ENCODE data around the gene SMIM13.

Gene SMIM13

DNA sequence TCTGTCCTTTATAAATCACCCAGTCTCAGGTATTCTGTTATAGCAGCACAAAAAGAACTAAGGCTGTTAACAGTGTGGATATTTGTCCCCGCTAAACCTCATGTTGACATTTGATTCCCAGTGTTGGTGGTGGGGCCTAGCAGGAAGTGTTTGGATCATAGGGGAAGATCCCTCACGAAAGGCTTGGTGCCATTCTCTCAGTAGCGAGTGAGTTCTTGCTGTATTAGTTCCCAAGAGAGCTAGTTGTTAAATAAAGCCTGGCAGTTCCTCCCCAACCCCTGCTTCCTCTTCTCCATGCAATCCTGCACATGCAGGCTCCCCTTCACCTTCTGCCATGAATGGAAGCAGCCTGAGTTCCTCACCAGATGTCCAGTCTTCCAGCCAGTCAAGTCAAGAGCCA, 47.7 kb downstream of the SMIM13 start:
- no peak overlapping the region for H2BK15ac ChIP-seq (replicated peaks; ENCODE audit: low read depth)
- H3K4me3 ChIP-seq (ENCODE audit: low read length), result no peak overlapping the region
- no peak overlapping the region for H2AK5ac ChIP-seq (ENCODE audit: low read length)
- DNase-seq, result no peak
- H3K4me2 ChIP-seq (ENCODE audit: low read length), result no peak overlapping the region
- no CpG with 5 or more reads among the region's 3 CpGs for WGBS (ENCODE audit: extremely low coverage, insufficient coverage, low lambda C conversion rate)
- H2BK5ac ChIP-seq (ENCODE audit: low read length), result no peak overlapping the region
- H3K56ac ChIP-seq (ENCODE audit: low read length), result no peak overlapping the region
- no peak overlapping the region for H4K8ac ChIP-seq (ENCODE audit: low read depth, low read length)
- H3K79me1 ChIP-seq (ENCODE audit: low read length), result no peaks in the 10 kb centered on the region
- no peaks in the 10 kb centered on the region for H3K79me2 ChIP-seq (ENCODE audit: control insufficient read depth, insufficient read depth, low read length)
- no peak overlapping the region for H4K5ac ChIP-seq (ENCODE audit: low read length)
- H3K4ac ChIP-seq (ENCODE audit: low read depth, low read length), result no peak overlapping the region
- H3K9ac ChIP-seq (ENCODE audit: low read length), result no peak overlapping the region
- H2BK120ac ChIP-seq (ENCODE audit: low read depth, low read length), result no peak overlapping the region
- no peak overlapping the region for H3K23ac ChIP-seq (ENCODE audit: low read length)
- no peak overlapping the region for H3K18ac ChIP-seq (ENCODE audit: low read length)
- H3K27me3 ChIP-seq (ENCODE audit: insufficient read depth, low read length, poor library complexity), result no peaks in the 10 kb centered on the region
- H3K36me3 ChIP-seq (ENCODE audit: control insufficient read depth, insufficient read depth, low read length), result no peaks in the 10 kb centered on the region
- no peaks in the 10 kb centered on the region for H3K4me1 ChIP-seq (ENCODE audit: control insufficient read depth, low read depth, low read length)
- H3K27ac ChIP-seq (ENCODE audit: low read depth, low read length), result no peak overlapping the region

- H3K9ac ChIP-seq (ENCODE audit: low read length), result no peak overlapping the region
- no peaks in the 10 kb centered on the region for H3K79me1 ChIP-seq (ENCODE audit: low read length)
- H3K27me3 ChIP-seq (ENCODE audit: insufficient read depth, low read length, poor library complexity), result no peaks in the 10 kb centered on the region
- no peak overlapping the region for H2BK5ac ChIP-seq (ENCODE audit: low read length)
- H3K27ac ChIP-seq (ENCODE audit: low read depth, low read length), result no peak overlapping the region
- H2AK5ac ChIP-seq (ENCODE audit: low read length), result no peak overlapping the region
- no peak overlapping the region for H3K23ac ChIP-seq (ENCODE audit: low read length)
- WGBS (ENCODE audit: extremely low coverage, insufficient coverage, low lambda C conversion rate), result no CpG with 5 or more reads among the region's 8 CpGs
- H3K18ac ChIP-seq (ENCODE audit: low read length), result no peak overlapping the region
- no peaks in the 10 kb centered on the region for H3K79me2 ChIP-seq (ENCODE audit: control insufficient read depth, insufficient read depth, low read length)
- no peaks in the 10 kb centered on the region for H3K36me3 ChIP-seq (ENCODE audit: control insufficient read depth, insufficient read depth, low read length)
- H4K8ac ChIP-seq (ENCODE audit: low read depth, low read length), result no peak overlapping the region
- no peaks in the 10 kb centered on the region for H3K4me1 ChIP-seq (ENCODE audit: control insufficient read depth, low read depth, low read length)
- H2BK120ac ChIP-seq (ENCODE audit: low read depth, low read length), result no peak overlapping the region
- H2BK15ac ChIP-seq (replicated peaks; ENCODE audit: low read depth), result no peak overlapping the region
- no peak overlapping the region for H3K4ac ChIP-seq (ENCODE audit: low read depth, low read length)
- DNase-seq, result no peak
- no peak overlapping the region for H4K5ac ChIP-seq (ENCODE audit: low read length)
- H3K4me3 ChIP-seq (ENCODE audit: low read length), result no peak overlapping the region
- H3K4me2 ChIP-seq (ENCODE audit: low read length), result no peak overlapping the region
- H3K56ac ChIP-seq (ENCODE audit: low read length), result no peak overlapping the region
Observed at GRCh38 chr6:11142296-11143027, 48.8 kb downstream of the SMIM13 start.

DNA sequence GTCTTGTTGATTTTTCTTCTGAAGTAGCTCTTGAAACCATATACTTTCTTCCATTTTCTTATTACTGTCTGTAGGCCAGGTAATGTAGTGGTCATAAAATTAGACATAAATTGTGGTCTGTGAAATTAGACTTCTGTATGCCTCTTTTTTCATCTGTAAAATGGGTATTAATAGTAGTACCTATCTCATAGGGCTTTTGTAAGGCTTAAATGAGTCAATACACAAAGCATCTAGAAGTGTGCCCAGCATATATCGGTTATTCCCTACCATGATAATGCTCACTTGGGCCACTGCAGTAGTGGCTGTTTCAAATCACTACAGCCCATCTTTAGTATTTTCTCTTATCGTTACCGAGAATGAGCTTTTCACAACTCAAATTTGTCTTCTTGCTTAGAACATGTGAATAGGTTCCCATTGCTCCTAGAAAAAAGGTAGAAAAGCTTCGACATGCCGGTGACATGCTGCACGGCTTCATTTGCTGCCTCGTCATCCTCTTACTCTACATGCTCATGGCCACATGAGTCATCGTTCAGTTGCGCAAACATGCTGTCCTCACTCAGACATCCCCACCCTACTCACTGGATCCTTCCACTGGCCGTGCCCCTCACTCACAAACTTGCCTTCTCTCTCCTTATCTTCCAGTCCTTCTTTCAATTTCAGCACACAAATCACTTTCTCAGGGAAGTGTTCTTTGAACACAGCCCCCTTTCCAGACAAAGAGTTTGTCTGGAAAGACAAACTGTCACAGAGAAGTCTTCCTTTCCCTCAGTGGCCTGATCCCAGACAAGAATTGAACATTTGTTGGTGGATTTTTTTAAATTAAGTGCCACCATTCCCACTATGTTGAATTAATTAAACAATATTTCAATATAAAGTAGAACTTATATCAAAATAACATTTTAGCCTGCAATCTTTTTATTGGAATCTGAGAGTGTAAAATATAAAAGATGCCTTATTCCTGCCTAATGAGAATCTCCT, 50.0 kb downstream of the SMIM13 start:
- H3K9ac ChIP-seq (ENCODE audit: low read length), result no peak overlapping the region
- no peak overlapping the region for H2BK5ac ChIP-seq (ENCODE audit: low read length)
- H3K4me2 ChIP-seq (ENCODE audit: low read length), result no peak overlapping the region
- H3K18ac ChIP-seq (ENCODE audit: low read length), result no peak overlapping the region
- no peak overlapping the region for H3K4ac ChIP-seq (ENCODE audit: low read depth, low read length)
- no peak overlapping the region for H4K8ac ChIP-seq (ENCODE audit: low read depth, low read length)
- H2BK120ac ChIP-seq (ENCODE audit: low read depth, low read length), result no peak overlapping the region
- H3K27me3 ChIP-seq (ENCODE audit: insufficient read depth, low read length, poor library complexity), result no peaks in the 10 kb centered on the region
- no peaks in the 10 kb centered on the region for H3K79me1 ChIP-seq (ENCODE audit: low read length)
- no peak overlapping the region for H2BK15ac ChIP-seq (replicated peaks; ENCODE audit: low read depth)
- H3K27ac ChIP-seq (ENCODE audit: low read depth, low read length), result no peak overlapping the region
- H2AK5ac ChIP-seq (ENCODE audit: low read length), result no peak overlapping the region
- H3K79me2 ChIP-seq (ENCODE audit: control insufficient read depth, insufficient read depth, low read length), result no peaks in the 10 kb centered on the region
- H3K36me3 ChIP-seq (ENCODE audit: control insufficient read depth, insufficient read depth, low read length), result no peaks in the 10 kb centered on the region
- H3K56ac ChIP-seq (ENCODE audit: low read length), result no peak overlapping the region
- H3K4me1 ChIP-seq (ENCODE audit: control insufficient read depth, low read depth, low read length), result no peaks in the 10 kb centered on the region
- no peak overlapping the region for H4K5ac ChIP-seq (ENCODE audit: low read length)
- no peak overlapping the region for H3K23ac ChIP-seq (ENCODE audit: low read length)
- DNase-seq, result peak; percentile 72
- WGBS (ENCODE audit: extremely low coverage, insufficient coverage, low lambda C conversion rate), result no CpG with 5 or more reads among the region's 10 CpGs
- no peak overlapping the region for H3K4me3 ChIP-seq (ENCODE audit: low read length)

DNA sequence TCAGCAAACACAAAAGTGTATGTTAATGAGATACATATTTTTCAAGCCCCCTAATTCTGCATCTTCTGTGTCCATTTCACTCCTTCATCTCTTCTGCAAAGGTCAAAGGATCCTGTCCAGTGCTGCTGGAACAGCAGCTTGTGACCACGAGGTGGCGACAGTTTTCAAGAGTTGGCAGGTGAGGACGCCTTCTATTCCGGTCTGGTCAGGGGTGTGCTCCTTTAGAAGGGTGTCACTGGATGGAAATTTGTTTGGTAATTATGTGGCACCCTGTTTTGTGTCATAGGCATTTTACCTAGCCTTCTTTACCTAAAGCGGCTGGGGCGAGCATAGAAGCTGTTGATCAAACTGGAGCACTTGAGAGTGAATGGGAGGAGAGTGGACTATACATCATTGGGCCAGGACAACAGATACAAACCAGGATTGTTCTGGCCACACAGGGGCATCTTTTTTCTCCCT, 50.8 kb downstream of the SMIM13 start:
- Histone ChIP-seq H3K56ac (ENCODE audit: low read length) (no peak overlapping the region), H4K5ac (ENCODE audit: low read length) (no peak overlapping the region), H3K4me2 (ENCODE audit: low read length) (no peak overlapping the region), H3K4me3 (ENCODE audit: low read length) (no peak overlapping the region), H3K36me3 (ENCODE audit: control insufficient read depth, insufficient read depth, low read length) (no peaks in the 10 kb centered on the region), H3K79me2 (ENCODE audit: control insufficient read depth, insufficient read depth, low read length) (no peaks in the 10 kb centered on the region), H2BK120ac (ENCODE audit: low read depth, low read length) (no peak overlapping the region), H3K4me1 (ENCODE audit: control insufficient read depth, low read depth, low read length) (no peaks in the 10 kb centered on the region), H2AK5ac (ENCODE audit: low read length) (no peak overlapping the region), H4K8ac (ENCODE audit: low read depth, low read length) (no peak overlapping the region), H3K18ac (ENCODE audit: low read length) (no peak overlapping the region), H2BK5ac (ENCODE audit: low read length) (no peak overlapping the region), H3K27ac (ENCODE audit: low read depth, low read length) (no peak overlapping the region), H3K9ac (ENCODE audit: low read length) (no peak overlapping the region), H3K4ac (ENCODE audit: low read depth, low read length) (no peak overlapping the region), H3K23ac (ENCODE audit: low read length) (no peak overlapping the region), H2BK15ac (replicated peaks; ENCODE audit: low read depth) (no peak overlapping the region), H3K27me3 (ENCODE audit: insufficient read depth, low read length, poor library complexity) (no peaks in the 10 kb centered on the region), H3K79me1 (ENCODE audit: low read length) (no peaks in the 10 kb centered on the region)
- WGBS (ENCODE audit: extremely low coverage, insufficient coverage, low lambda C conversion rate), result no CpG with 5 or more reads among the region's 6 CpGs
- DNase-seq, result peak; percentile 81

GRCh38 chr6:11146117-11146826, 52.6 kb downstream of the SMIM13 start:
- H3K27me3 ChIP-seq (ENCODE audit: insufficient read depth, low read length, poor library complexity), result no peaks in the 10 kb centered on the region
- no peak overlapping the region for H3K9ac ChIP-seq (ENCODE audit: low read length)
- H2BK120ac ChIP-seq (ENCODE audit: low read depth, low read length), result no peak overlapping the region
- no peak overlapping the region for H3K4ac ChIP-seq (ENCODE audit: low read depth, low read length)
- H3K79me1 ChIP-seq (ENCODE audit: low read length), result no peaks in the 10 kb centered on the region
- H3K4me1 ChIP-seq (ENCODE audit: control insufficient read depth, low read depth, low read length), result no peaks in the 10 kb centered on the region
- peak overlapping the region; percentile 45 for H3K56ac ChIP-seq (ENCODE audit: low read length)
- H2BK5ac ChIP-seq (ENCODE audit: low read length), result no peak overlapping the region
- no peak for DNase-seq
- H3K79me2 ChIP-seq (ENCODE audit: control insufficient read depth, insufficient read depth, low read length), result no peaks in the 10 kb centered on the region
- H4K5ac ChIP-seq (ENCODE audit: low read length), result no peak overlapping the region
- WGBS (ENCODE audit: extremely low coverage, insufficient coverage, low lambda C conversion rate), result no CpG with 5 or more reads among the region's 4 CpGs
- no peak overlapping the region for H3K27ac ChIP-seq (ENCODE audit: low read depth, low read length)
- no peak overlapping the region for H3K4me3 ChIP-seq (ENCODE audit: low read length)
- H3K4me2 ChIP-seq (ENCODE audit: low read length), result no peak overlapping the region
- H3K36me3 ChIP-seq (ENCODE audit: control insufficient read depth, insufficient read depth, low read length), result no peaks in the 10 kb centered on the region
- no peak overlapping the region for H3K18ac ChIP-seq (ENCODE audit: low read length)
- H2AK5ac ChIP-seq (ENCODE audit: low read length), result no peak overlapping the region
- H2BK15ac ChIP-seq (replicated peaks; ENCODE audit: low read depth), result no peak overlapping the region
- H3K23ac ChIP-seq (ENCODE audit: low read length), result no peak overlapping the region
- H4K8ac ChIP-seq (ENCODE audit: low read depth, low read length), result no peak overlapping the region
